GM23338 (cell line): ENCODE results near the gene LRRC17. TPM values are rescaled to one million over a fixed set of nuclear protein-coding genes. Genes with fewer than 3 reads are reported as not detected.

Source experiments
- ATAC-seq: fragments of 200-7000 bp; cut with Tn5 transposase; 3 replicates; pipeline ENCODE4 v1.9.1; 2020
- DNase-seq: peaks from one replicate; pipeline ENCODE4 v3.0.0-alpha.2; 2015; ENCODE audit warnings: low spot score
- H2AFZ ChIP-seq: fragments of 200-600 bp; sonication (generic); 2 replicates; pipeline ENCODE4 v1.8.0; 2016; ENCODE audit warnings: antibody characterized with exemption, mild to moderate bottlenecking, moderate library complexity
- H3F3A ChIP-seq: fragments of 200-600 bp; sonication (generic); replicated peaks from 2 replicates; pipeline ENCODE4 v1.8.0; 2017; ENCODE audit warnings: antibody characterized with exemption, mixed run types, low read depth
- H3K27ac ChIP-seq: fragments of 200-600 bp; sonication (generic); 2 replicates; pipeline ENCODE4 v1.6.1; 2016; ENCODE audit warnings: low read depth
- H3K27me3 ChIP-seq: fragments of 200-600 bp; sonication (generic); 2 replicates; pipeline ENCODE4 v1.8.0; 2016; ENCODE audit warnings: mild to moderate bottlenecking, mixed run types, moderate library complexity; ENCODE audit not compliant: insufficient read depth
- H3K36me3 ChIP-seq: fragments of 200-600 bp; sonication (generic); 2 replicates; pipeline ENCODE4 v1.8.0; 2016; ENCODE audit warnings: mild to moderate bottlenecking; ENCODE audit not compliant: insufficient read depth
- H3K4me1 ChIP-seq: fragments of 200-600 bp; sonication (generic); 2 replicates; pipeline ENCODE4 v1.8.0; 2016; ENCODE audit warnings: mild to moderate bottlenecking, moderate library complexity; ENCODE audit not compliant: insufficient read depth
- H3K4me2 ChIP-seq: fragments of 200-600 bp; sonication (generic); 2 replicates; pipeline ENCODE4 v1.7.1; 2017; ENCODE audit warnings: mixed run types
- H3K4me3 ChIP-seq: fragments of 200-600 bp; sonication (generic); 2 replicates; pipeline ENCODE4 v1.6.1; 2016; ENCODE audit warnings: mixed run types
- H3K79me2 ChIP-seq: fragments of 200-600 bp; sonication (generic); replicated peaks from 2 replicates; pipeline ENCODE4 v1.8.0; 2017; ENCODE audit warnings: mild to moderate bottlenecking; ENCODE audit not compliant: insufficient read depth
- H3K9me2 ChIP-seq: fragments of 200-600 bp; sonication (generic); 2 replicates; pipeline ENCODE4 v1.8.0; 2017; ENCODE audit not compliant: insufficient read depth
- H4K20me1 ChIP-seq: fragments of 200-600 bp; sonication (generic); replicated peaks from 2 replicates; pipeline ENCODE4 v1.8.0; 2017; ENCODE audit warnings: mild to moderate bottlenecking; ENCODE audit not compliant: insufficient read depth
- H3K27ac Mint-ChIP-seq: 2 replicates; pipeline ENCODE4 v1.8.0; 2020; ENCODE audit warnings: inconsistent platforms, mild to moderate bottlenecking, moderate library complexity, mixed read lengths
- H3K27me3 Mint-ChIP-seq: 3 replicates; pipeline ENCODE4 v1.8.0; 2022; ENCODE audit warnings: low read depth, mild to moderate bottlenecking, moderate library complexity, mixed read lengths, inconsistent platforms; ENCODE audit not compliant: insufficient read depth, poor library complexity
- H3K36me3 Mint-ChIP-seq: 3 replicates; pipeline ENCODE4 v1.8.0; 2021; ENCODE audit warnings: low read depth, mild to moderate bottlenecking, inconsistent platforms, moderate library complexity, mixed read lengths
- H3K4me1 Mint-ChIP-seq: 3 replicates; pipeline ENCODE4 v1.8.0; 2020; ENCODE audit warnings: mild to moderate bottlenecking, inconsistent platforms, mixed read lengths
- H3K4me3 Mint-ChIP-seq: 3 replicates; pipeline ENCODE4 v1.8.0; 2021; ENCODE audit warnings: moderate library complexity, mild to moderate bottlenecking, inconsistent platforms, mixed read lengths
- H3K9me3 Mint-ChIP-seq: 3 replicates; pipeline ENCODE4 v1.8.0; 2020; ENCODE audit warnings: moderate library complexity, mild to moderate bottlenecking, inconsistent platforms, mixed read lengths
- CREB1 ChIP-seq: fragments of 250-450 bp; sonication (Bioruptor Pico); IDR thresholded peaks from 2 replicates; pipeline ENCODE4 v1.5.0; 2020; ENCODE audit warnings: low read depth, mild to moderate bottlenecking, moderate library complexity
- EZH2 ChIP-seq: fragments of 200-600 bp; sonication (generic); IDR thresholded peaks from one replicate; pipeline ENCODE4 v1.8.0; 2017; ENCODE audit warnings: antibody characterized with exemption, mild to moderate bottlenecking, low read depth; ENCODE audit not compliant: unreplicated experiment
- EZH2phosphoT487 ChIP-seq: fragments of 200-600 bp; sonication (generic); IDR thresholded peaks from one replicate; pipeline ENCODE4 v1.8.1; 2018; ENCODE audit warnings: antibody characterized with exemption; ENCODE audit not compliant: unreplicated experiment
- JUNB ChIP-seq: IDR thresholded peaks from one replicate; pipeline ENCODE4 v1.6.1; 2016; ENCODE audit warnings: antibody characterized with exemption; ENCODE audit not compliant: unreplicated experiment
- NANOG ChIP-seq: IDR thresholded peaks from 2 replicates; pipeline ENCODE4 v1.6.1; 2016; ENCODE audit warnings: antibody characterized with exemption, borderline replicate concordance
- POLR2AphosphoS5 ChIP-seq: IDR thresholded peaks from 2 replicates; pipeline ENCODE4 v1.6.1; 2016; ENCODE audit warnings: antibody characterized with exemption, low read depth
- STAT1 ChIP-seq: IDR thresholded peaks from one replicate; pipeline ENCODE4 v1.6.1; 2016; ENCODE audit warnings: antibody characterized with exemption; ENCODE audit not compliant: unreplicated experiment
- ZNF114 ChIP-seq: fragments of 250-450 bp; sonication (Bioruptor Pico); IDR thresholded peaks from 2 replicates; pipeline ENCODE4 v1.5.0; 2020; ENCODE audit warnings: mild to moderate bottlenecking, moderate library complexity
- ZNF331 ChIP-seq: fragments of 250-450 bp; sonication (Bioruptor Pico); IDR thresholded peaks from 2 replicates; pipeline ENCODE4 v1.5.0; 2020; ENCODE audit warnings: low read depth, mild to moderate bottlenecking, moderate library complexity
- polyA plus RNA-seq: library from polyadenylated mRNA; unstranded; fragments of >200 nt; fragmentation: Nextera tagmentation; extraction: Ambion mirVana; gene quantifications from 2 replicates; pipeline ENCODE4 v1.2.1, GENCODE V29; 2016
- total RNA-seq: library from RNA; depleted of rRNA; stranded (reverse); fragments of >200 nt; shearing (Covaris generic); gene quantifications from 2 replicates; pipeline ENCODE4 v1.2.3, GENCODE V29; 2014
- TF ChIP-seq, protein P1 (sequence below): fragments of 250-450 bp; sonication (Bioruptor Pico); IDR thresholded peaks from 2 replicates; pipeline ENCODE4 v1.5.0; 2020; ENCODE audit warnings: mild to moderate bottlenecking, moderate library complexity
- TF ChIP-seq, protein P2 (sequence below): IDR thresholded peaks from one replicate; pipeline ENCODE4 v1.6.1; 2018; ENCODE audit warnings: antibody characterized with exemption; ENCODE audit not compliant: unreplicated experiment
- TF ChIP-seq, protein P3 (sequence below): IDR thresholded peaks from 2 replicates; pipeline ENCODE4 v1.6.1; 2016; ENCODE audit warnings: antibody characterized with exemption
- TF ChIP-seq, protein P4 (sequence below), 2 experiments: fragments of 200-600 bp in 1 of 2; sonication (generic) in 1 of 2; conservative IDR thresholded peaks; 2 replicates each; pipeline versions ENCODE4 v1.5.1 to v1.6.1; 2016 to 2017; ENCODE audit warnings: antibody characterized with exemption in 2 of 2, low read depth in 2 of 2, mild to moderate bottlenecking in 2 of 2, moderate library complexity in 1 of 2

The LRRC17 gene
- total and polyA plus RNA-seq, 2 experiments from 2014 or later, result 2.8 to 3.1 TPM

DNA sequence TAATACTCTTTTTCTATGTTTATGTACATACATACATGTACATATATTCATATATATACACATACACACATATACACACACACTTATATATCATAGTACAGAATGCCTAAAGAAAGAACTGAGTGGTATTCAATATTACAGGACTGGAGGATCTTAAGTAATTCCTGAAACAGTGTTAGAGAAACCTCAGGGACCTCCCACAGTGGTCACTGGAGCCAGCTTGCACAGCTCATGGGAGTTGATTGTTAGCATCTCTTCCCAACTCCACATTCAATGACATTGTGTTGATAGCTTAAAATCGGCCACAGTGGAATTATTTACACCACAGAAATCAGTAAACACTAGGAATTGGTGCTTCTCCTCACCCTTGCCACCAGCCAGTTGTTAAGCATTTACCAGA, 6.0 kb downstream of the LRRC17 start:
- no peaks in the 10 kb centered on the region for H3K9me3 Mint-ChIP-seq
- H3K27ac Mint-ChIP-seq, result no peak overlapping the region

More for the DNA sequence above, 6.0 kb downstream of the LRRC17 start:
- Mint-ChIP-seq H3K4me3 (no peak overlapping the region), H3K36me3 (no peaks in the 10 kb centered on the region), H3K27me3 (no peaks in the 10 kb centered on the region), H3K4me1 (peaks cover 17% of the 10 kb centered on the region)
- ATAC-seq (no peak), DNase-seq (no peak)
- no peak overlapping the region for H3K27ac ChIP-seq
- no peak overlapping the region for H3K4me3 ChIP-seq
- no peaks in the 10 kb centered on the region for H3F3A ChIP-seq
- no peaks in the 10 kb centered on the region for H3K9me2 ChIP-seq
- no peaks in the 10 kb centered on the region for H3K79me2 ChIP-seq
- peaks cover 20% of the 10 kb centered on the region for H3K4me1 ChIP-seq
- H2AFZ ChIP-seq, result no peak overlapping the region
- H4K20me1 ChIP-seq, result no peaks in the 10 kb centered on the region
- TF ChIP-seq, protein P1, sequence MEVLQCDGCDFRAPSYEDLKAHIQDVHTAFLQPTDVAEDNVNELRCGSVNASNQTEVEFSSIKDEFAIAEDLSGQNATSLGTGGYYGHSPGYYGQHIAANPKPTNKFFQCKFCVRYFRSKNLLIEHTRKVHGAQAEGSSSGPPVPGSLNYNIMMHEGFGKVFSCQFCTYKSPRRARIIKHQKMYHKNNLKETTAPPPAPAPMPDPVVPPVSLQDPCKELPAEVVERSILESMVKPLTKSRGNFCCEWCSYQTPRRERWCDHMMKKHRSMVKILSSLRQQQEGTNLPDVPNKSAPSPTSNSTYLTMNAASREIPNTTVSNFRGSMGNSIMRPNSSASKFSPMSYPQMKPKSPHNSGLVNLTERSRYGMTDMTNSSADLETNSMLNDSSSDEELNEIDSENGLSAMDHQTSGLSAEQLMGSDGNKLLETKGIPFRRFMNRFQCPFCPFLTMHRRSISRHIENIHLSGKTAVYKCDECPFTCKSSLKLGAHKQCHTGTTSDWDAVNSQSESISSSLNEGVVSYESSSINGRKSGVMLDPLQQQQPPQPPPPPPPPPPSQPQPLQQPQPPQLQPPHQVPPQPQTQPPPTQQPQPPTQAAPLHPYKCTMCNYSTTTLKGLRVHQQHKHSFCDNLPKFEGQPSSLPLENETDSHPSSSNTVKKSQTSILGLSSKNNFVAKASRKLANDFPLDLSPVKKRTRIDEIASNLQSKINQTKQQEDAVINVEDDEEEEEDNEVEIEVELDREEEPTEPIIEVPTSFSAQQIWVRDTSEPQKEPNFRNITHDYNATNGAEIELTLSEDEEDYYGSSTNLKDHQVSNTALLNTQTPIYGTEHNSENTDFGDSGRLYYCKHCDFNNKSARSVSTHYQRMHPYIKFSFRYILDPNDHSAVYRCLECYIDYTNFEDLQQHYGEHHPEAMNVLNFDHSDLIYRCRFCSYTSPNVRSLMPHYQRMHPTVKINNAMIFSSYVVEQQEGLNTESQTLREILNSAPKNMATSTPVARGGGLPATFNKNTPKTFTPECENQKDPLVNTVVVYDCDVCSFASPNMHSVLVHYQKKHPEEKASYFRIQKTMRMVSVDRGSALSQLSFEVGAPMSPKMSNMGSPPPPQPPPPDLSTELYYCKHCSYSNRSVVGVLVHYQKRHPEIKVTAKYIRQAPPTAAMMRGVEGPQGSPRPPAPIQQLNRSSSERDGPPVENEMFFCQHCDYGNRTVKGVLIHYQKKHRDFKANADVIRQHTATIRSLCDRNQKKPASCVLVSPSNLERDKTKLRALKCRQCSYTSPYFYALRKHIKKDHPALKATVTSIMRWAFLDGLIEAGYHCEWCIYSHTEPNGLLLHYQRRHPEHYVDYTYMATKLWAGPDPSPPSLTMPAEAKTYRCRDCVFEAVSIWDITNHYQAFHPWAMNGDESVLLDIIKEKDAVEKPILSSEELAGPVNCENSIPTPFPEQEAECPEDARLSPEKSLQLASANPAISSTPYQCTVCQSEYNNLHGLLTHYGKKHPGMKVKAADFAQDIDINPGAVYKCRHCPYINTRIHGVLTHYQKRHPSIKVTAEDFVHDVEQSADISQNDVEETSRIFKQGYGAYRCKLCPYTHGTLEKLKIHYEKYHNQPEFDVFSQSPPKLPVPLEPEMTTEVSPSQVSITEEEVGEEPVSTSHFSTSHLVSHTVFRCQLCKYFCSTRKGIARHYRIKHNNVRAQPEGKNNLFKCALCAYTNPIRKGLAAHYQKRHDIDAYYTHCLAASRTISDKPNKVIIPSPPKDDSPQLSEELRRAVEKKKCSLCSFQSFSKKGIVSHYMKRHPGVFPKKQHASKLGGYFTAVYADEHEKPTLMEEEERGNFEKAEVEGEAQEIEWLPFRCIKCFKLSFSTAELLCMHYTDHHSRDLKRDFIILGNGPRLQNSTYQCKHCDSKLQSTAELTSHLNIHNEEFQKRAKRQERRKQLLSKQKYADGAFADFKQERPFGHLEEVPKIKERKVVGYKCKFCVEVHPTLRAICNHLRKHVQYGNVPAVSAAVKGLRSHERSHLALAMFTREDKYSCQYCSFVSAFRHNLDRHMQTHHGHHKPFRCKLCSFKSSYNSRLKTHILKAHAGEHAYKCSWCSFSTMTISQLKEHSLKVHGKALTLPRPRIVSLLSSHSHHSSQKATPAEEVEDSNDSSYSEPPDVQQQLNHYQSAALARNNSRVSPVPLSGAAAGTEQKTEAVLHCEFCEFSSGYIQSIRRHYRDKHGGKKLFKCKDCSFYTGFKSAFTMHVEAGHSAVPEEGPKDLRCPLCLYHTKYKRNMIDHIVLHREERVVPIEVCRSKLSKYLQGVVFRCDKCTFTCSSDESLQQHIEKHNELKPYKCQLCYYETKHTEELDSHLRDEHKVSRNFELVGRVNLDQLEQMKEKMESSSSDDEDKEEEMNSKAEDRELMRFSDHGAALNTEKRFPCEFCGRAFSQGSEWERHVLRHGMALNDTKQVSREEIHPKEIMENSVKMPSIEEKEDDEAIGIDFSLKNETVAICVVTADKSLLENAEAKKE (CRISPR knock-in tag), result no peak
- no peak for TF ChIP-seq ZNF331 (CRISPR knock-in tag)
- TF ChIP-seq, protein P2, sequence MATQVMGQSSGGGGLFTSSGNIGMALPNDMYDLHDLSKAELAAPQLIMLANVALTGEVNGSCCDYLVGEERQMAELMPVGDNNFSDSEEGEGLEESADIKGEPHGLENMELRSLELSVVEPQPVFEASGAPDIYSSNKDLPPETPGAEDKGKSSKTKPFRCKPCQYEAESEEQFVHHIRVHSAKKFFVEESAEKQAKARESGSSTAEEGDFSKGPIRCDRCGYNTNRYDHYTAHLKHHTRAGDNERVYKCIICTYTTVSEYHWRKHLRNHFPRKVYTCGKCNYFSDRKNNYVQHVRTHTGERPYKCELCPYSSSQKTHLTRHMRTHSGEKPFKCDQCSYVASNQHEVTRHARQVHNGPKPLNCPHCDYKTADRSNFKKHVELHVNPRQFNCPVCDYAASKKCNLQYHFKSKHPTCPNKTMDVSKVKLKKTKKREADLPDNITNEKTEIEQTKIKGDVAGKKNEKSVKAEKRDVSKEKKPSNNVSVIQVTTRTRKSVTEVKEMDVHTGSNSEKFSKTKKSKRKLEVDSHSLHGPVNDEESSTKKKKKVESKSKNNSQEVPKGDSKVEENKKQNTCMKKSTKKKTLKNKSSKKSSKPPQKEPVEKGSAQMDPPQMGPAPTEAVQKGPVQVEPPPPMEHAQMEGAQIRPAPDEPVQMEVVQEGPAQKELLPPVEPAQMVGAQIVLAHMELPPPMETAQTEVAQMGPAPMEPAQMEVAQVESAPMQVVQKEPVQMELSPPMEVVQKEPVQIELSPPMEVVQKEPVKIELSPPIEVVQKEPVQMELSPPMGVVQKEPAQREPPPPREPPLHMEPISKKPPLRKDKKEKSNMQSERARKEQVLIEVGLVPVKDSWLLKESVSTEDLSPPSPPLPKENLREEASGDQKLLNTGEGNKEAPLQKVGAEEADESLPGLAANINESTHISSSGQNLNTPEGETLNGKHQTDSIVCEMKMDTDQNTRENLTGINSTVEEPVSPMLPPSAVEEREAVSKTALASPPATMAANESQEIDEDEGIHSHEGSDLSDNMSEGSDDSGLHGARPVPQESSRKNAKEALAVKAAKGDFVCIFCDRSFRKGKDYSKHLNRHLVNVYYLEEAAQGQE, result no peak
- TF ChIP-seq, protein P3, sequence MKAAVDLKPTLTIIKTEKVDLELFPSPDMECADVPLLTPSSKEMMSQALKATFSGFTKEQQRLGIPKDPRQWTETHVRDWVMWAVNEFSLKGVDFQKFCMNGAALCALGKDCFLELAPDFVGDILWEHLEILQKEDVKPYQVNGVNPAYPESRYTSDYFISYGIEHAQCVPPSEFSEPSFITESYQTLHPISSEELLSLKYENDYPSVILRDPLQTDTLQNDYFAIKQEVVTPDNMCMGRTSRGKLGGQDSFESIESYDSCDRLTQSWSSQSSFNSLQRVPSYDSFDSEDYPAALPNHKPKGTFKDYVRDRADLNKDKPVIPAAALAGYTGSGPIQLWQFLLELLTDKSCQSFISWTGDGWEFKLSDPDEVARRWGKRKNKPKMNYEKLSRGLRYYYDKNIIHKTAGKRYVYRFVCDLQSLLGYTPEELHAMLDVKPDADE, result no peak
- no peak for TF ChIP-seq EZH2phosphoT487
- TF ChIP-seq POLR2AphosphoS5, result no peak
- TF ChIP-seq ZNF114 (CRISPR knock-in tag), result no peak
- no peak for TF ChIP-seq EZH2
- TF ChIP-seq, protein P4, sequence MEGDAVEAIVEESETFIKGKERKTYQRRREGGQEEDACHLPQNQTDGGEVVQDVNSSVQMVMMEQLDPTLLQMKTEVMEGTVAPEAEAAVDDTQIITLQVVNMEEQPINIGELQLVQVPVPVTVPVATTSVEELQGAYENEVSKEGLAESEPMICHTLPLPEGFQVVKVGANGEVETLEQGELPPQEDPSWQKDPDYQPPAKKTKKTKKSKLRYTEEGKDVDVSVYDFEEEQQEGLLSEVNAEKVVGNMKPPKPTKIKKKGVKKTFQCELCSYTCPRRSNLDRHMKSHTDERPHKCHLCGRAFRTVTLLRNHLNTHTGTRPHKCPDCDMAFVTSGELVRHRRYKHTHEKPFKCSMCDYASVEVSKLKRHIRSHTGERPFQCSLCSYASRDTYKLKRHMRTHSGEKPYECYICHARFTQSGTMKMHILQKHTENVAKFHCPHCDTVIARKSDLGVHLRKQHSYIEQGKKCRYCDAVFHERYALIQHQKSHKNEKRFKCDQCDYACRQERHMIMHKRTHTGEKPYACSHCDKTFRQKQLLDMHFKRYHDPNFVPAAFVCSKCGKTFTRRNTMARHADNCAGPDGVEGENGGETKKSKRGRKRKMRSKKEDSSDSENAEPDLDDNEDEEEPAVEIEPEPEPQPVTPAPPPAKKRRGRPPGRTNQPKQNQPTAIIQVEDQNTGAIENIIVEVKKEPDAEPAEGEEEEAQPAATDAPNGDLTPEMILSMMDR (conservative IDR thresholded peaks at IDR 0.05; ENCODE audit: low read depth in 2 of 2), result no peak
- no peak for TF ChIP-seq CREB1
- TF ChIP-seq JUNB, result no peak
- no peak for TF ChIP-seq NANOG
- no peak for TF ChIP-seq STAT1
- H3K36me3 ChIP-seq, result no peaks in the 10 kb centered on the region
- no peak overlapping the region for H3K4me2 ChIP-seq
- no peaks in the 10 kb centered on the region for H3K27me3 ChIP-seq
